NK-92 treated with Interleukin-12 subunit alpha and Interleukin-12 subunit beta, amount 100 ng/mL, for 24 hours (cell line): ENCODE results near the gene FAM163A.
"Not testable (repeated sequence)": the region's sequence is repeated elsewhere in the genome, so short reads cannot be mapped to it uniquely, and the experiment has no call there.

Experiments
- DNase-seq: peaks from one replicate; lab custom pipeline; 2025; lab: John Stamatoyannopoulos, UW

Gene FAM163A

GRCh38 chr1:179793281-179793680, 50.2 kb downstream of the FAM163A start:
- DNase-seq = no peak

GRCh38 chr1:179794146-179794545, 51.1 kb downstream of the FAM163A start:
- no peak for DNase-seq

GRCh38 chr1:179794669-179795068, 51.6 kb downstream of the FAM163A start:
- DNase-seq = no peak

- no peak for DNase-seq
Observed at GRCh38 chr1:179798213-179798863, 55.2 kb downstream of the FAM163A start.

GRCh38 chr1:179798864-179799516, 55.9 kb downstream of the FAM163A start:
- DNase-seq = no peak

- no peak for DNase-seq
Observed at GRCh38 chr1:179800481-179800880, 57.4 kb downstream of the FAM163A start.

GRCh38 chr1:179803104-179803503, 60.0 kb downstream of the FAM163A start:
- DNase-seq = no peak

GRCh38 chr1:179803918-179804317, 60.8 kb downstream of the FAM163A start:
- no peak for DNase-seq

GRCh38 chr1:179804417-179804816, 61.3 kb downstream of the FAM163A start:
- not testable (repeated sequence) for DNase-seq

- DNase-seq = no peak
Observed at GRCh38 chr1:179805291-179806195, 62.5 kb downstream of the FAM163A start.

GRCh38 chr1:179806333-179806732, 63.2 kb downstream of the FAM163A start:
- no peak for DNase-seq

- no peak for DNase-seq
Observed at GRCh38 chr1:179807291-179807690, 64.2 kb downstream of the FAM163A start.

- no peak for DNase-seq
Observed at GRCh38 chr1:179807691-179808485, 64.8 kb downstream of the FAM163A start.

GRCh38 chr1:179808503-179808902, 65.4 kb downstream of the FAM163A start:
- DNase-seq = no peak

- DNase-seq = peak; percentile 45
Observed at GRCh38 chr1:179809506-179810366, 66.6 kb downstream of the FAM163A start.

GRCh38 chr1:179810367-179810715, 67.2 kb downstream of the FAM163A start:
- DNase-seq = no peak

- DNase-seq = no peak
Observed at GRCh38 chr1:179812501-179813292, 69.6 kb downstream of the FAM163A start.

- no peak for DNase-seq
Observed at GRCh38 chr1:179813626-179814545, 70.8 kb downstream of the FAM163A start.

GRCh38 chr1:179814546-179814838, 71.4 kb downstream of the FAM163A start:
- no peak for DNase-seq
